IPS-18c (cell line): ENCODE data around the gene COPS2.
A peak's percentile ranks its signal among the peaks of the same experiment; 100 is the strongest.

ENCODE experiments used
- H3K4me3 ChIP-seq: 2 replicates; pipeline ENCODE4 v1.7.0; 2013; ENCODE audit warnings: low read depth, mild to moderate bottlenecking, low read length, moderate library complexity; ENCODE audit not compliant: insufficient read depth
- H3K9me3 ChIP-seq: one replicate; pipeline ENCODE4 v1.6.1; 2013; ENCODE audit warnings: mild to moderate bottlenecking, low read length, moderate library complexity; ENCODE audit not compliant: control insufficient read depth, insufficient read depth

The COPS2 gene

DNA sequence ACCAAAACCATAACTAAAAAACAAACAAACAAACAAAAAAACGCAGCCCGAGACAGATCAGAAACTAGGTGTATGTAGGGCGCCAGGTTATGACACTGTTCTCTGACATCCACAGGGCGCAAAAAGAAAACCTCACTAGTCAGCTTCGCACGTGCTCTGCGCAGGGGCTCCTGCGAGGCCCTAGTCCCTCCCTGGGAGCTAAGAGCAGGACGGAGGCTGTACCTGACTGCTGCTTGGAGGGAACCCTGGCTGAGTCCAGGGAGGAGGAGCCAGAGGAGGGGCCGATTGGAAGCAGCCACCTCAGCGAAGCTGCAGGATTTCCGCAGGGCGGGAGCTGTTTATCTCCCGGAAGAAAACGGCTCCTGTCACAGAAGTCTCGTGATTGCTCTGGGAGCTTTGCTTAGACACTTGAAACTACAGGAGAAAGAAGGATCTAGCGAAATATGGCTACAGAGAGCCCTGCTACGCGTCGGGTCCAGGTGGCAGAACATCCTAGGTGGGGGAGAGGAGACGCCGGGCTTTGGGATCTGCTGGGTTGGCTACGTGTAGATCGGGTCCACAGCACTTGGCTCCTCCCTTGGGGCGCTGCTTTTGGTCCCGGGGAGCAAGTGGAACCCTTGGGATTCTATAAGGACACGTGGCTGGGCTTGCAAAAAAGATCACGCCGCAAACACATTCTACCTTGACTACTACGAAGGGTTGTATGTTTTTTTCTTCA lies 14.6 kb upstream of the COPS2 start, which contains the start of gene GALK2:
Gene GALK2, plus strand, starts transcription at position 368 of the 718 bp plus-strand sequence. Its CDS starts 76 bp downstream, at position 444.
- Histone ChIP-seq H3K9me3 (no peaks in the 10 kb centered on the region), H3K4me3 (peak within 1 kb of the TSS; percentile 71)

DNA sequence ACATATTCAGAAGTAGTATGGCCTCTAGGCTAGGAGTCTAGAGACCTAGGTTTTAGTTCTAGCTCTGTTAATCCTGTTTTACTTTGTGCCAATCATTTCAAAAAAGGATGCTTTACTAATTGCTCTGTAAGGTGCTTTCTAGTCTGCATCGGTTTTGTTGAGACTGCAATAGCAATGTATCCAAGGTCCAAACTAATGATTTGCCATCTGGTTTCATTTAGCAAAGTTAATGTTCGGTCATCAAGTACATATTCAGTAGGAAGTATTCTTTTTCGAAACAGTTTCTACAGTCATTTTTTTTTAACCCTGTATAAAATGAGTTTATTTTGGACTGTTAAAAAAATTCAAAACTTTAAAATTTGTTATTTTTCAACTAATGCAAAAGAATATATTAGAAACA lies 12.6 kb upstream of the COPS2 start:
- Histone ChIP-seq H3K9me3 (no peaks in the 10 kb centered on the region), H3K4me3 (no peak overlapping the region)

DNA sequence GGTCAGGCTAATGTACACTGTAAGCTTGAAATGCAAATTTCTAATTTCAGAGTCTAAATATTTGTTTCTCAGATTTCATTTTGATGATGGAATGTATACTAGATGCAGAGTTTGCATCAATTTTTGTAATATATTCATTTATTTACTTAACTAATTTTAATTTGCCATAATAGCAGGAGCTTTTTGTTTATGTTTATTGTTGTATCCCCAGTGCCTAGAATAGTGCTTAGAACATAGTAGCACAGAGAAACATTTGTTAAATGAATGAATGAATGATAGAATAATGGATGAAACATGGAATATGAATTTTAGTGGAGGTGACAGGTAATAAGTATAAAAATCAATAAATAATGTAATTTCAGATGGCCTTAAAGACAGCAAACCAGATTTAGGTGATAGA lies 9.5 kb upstream of the COPS2 start:
- no peak overlapping the region for H3K4me3 ChIP-seq
- H3K9me3 ChIP-seq: no peaks in the 10 kb centered on the region

DNA sequence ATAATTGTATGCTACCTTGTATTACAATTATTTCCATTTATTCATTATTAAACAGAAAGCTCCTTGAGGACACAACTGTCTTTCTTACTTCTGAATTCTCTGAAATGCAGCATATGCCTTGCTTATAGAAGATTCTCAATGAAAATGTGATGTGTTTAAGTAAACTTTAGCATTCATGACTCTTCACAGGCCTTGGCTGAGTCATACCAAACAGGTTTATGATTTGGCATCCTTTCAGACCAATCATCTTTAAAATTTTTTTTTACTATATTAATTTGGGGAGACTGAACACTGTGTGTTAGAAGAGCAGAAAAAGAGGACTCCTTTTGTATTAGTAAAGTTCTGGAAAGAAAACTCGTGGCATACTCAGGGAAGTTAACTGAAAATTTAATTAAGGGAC lies 8.3 kb upstream of the COPS2 start:
- Histone ChIP-seq H3K9me3 (no peaks in the 10 kb centered on the region), H3K4me3 (no peak overlapping the region)

DNA sequence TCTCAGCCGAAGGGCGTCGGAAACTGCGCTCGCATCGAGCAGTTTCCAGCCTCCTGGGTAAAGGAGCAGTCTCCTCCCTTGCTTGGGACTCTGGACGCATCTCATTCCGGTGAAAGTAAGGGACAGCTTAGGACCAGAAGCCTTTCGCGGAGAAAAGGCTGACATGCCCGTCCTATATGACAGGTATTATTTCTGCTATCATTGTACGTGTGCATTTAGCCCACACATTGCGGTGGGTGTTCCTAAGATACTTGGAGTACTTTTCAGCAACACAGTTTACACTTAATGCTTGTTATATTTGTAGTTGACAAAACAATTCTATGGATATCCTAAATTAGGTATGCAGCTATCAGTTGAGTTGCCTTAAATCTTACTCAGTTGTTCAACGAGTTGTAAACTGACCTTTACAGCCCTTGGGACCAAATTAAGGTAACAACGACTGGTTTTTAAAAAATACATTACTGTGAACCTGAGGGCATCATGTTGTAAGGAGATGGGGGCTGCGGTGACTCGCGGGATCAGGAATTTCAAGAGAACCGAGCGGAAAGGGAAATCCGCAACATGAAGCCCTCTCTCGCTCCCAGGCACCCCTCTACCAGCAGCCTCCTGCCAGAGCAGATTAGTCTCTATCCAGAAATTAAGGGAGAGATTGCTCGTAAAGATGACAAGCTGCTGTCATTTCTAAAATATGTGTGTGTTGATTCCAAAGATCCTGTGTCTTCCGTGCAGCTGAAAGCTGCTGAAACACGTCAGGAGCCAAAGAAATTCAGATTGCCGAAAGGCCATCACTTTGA lies 632 bp upstream of the COPS2 start:
- Histone ChIP-seq H3K4me3 (peak overlapping the region; percentile 56), H3K9me3 (no peaks in the 10 kb centered on the region)

DNA sequence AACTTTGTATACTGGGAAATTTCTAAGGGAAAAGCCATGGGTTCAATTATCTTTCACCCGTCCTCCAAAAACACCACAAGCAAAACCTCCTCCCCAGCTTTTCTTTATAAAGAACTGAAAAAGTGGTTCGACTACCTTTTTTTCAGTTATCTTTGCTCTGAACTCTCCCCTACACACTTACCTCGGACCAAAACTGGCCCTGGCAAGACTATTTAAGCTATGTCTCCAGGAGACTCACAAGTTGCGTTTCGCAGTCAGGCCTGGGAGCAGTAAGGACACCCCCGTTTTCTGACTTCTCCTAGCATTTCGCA lies 645 bp downstream of the COPS2 start:
- no peaks in the 10 kb centered on the region for H3K9me3 ChIP-seq
- peak overlapping the region; percentile 83 for H3K4me3 ChIP-seq

DNA sequence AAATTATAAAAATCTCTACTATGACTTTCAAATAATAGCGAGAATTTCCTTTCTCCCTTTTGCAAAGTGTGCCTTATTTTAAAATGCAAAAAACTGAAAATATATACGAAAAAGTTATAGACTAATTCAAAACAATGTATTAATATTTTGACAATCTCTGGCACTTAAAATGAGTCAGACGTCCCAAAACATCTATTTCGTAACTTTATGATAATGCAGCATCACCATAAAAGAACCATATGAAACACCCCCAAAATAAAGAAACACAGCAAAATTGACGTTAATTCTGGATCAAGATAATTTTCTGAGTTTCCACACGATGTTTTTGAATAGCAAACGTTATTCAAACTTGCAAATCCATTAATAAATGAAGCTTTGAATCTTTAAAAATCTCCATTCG lies 1.0 kb downstream of the COPS2 start:
- Histone ChIP-seq H3K4me3 (peak overlapping the region; percentile 83), H3K9me3 (no peaks in the 10 kb centered on the region)

DNA sequence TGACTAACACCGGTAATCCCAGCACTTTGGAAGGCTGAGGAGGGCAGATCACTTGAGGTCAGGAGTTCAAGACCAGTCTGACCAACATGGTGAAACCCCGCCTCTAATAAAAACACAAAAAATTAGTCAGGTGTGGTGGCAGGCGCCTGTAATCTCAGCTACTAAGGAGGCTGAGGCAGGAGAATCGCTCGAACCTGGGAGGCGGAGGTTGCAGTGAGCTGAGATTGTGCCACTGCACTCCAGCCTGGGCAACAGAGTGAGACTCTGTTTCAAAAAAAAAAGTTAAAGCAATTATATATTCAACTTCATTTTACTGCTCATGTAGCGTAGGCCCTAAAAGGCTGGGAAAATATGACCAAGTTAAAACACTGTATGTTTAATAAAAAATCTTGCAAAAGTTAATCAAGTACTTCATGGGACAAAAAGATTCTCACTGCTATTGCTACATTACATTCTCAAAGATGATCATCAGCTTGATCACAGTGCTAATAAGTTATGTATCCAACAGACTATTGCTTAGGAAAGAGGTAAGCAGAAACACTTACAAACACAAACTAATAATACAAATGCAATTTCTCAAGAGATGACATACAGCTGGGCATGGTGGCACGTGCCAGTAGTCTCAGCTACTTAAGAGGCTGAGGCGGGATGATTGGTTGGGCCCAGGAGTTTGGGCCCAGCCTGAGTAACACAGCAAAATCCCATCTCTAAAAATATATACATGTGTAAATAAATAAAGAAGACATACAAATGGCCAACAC lies 2.7 kb downstream of the COPS2 start:
- no peak overlapping the region for H3K4me3 ChIP-seq
- no peaks in the 10 kb centered on the region for H3K9me3 ChIP-seq

DNA sequence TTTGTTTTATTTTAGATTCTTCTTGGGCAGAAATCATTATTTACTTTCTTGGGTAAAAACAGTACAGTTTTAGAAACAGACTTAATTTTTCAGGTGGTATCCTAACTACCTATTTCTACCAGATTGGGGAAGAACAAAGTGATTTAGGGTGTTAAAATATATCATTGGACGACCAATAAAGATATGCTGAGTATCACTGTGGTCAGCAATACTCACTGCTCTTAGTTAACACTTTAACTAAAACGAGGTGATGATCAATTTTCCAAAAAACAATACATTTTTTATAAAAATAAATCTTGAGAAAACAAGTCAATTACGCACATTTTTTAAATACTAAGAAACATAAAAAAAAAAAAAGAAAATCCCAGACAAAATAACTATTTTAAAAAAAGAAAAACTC lies 3.6 kb downstream of the COPS2 start:
- no peaks in the 10 kb centered on the region for H3K9me3 ChIP-seq
- no peak overlapping the region for H3K4me3 ChIP-seq

DNA sequence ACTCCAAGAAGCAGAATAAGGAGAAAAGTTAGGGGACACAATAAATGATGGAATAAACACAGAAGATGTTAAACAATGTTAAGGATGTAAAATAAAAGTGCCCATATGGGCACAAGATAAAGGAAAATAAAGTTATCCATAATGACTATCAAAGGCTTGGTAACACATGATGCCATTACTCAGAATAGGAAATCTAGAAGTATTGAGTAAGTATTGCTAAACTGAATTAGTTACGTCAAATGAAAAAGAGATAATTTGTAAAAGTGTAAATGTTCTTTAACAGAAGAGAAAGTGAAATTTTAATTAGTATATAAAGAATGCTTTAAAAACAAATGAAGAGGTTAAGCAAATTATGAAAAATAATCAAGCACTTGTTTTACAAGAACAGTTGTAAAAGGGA lies 6.7 kb downstream of the COPS2 start:
- Histone ChIP-seq H3K4me3 (no peak overlapping the region), H3K9me3 (no peaks in the 10 kb centered on the region)

DNA sequence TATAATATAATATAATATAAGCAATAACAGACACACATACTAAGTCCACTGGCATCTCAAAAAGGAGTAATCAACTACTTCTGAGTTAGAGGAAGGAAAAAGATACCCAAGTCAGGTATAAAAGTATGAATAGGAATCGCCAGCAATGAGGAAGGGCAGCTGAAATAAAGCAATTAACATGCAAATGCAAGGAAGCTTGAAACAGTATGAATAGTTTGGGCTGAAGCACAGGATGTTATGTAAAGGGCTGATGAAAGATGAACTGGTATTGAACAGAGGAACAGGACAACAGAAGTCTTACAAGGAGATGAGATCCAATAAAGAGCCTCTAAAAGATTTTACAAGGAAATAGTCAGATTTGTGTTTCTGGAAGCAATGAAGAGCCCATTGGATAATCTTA lies 7.1 kb downstream of the COPS2 start:
- no peak overlapping the region for H3K4me3 ChIP-seq
- no peaks in the 10 kb centered on the region for H3K9me3 ChIP-seq

DNA sequence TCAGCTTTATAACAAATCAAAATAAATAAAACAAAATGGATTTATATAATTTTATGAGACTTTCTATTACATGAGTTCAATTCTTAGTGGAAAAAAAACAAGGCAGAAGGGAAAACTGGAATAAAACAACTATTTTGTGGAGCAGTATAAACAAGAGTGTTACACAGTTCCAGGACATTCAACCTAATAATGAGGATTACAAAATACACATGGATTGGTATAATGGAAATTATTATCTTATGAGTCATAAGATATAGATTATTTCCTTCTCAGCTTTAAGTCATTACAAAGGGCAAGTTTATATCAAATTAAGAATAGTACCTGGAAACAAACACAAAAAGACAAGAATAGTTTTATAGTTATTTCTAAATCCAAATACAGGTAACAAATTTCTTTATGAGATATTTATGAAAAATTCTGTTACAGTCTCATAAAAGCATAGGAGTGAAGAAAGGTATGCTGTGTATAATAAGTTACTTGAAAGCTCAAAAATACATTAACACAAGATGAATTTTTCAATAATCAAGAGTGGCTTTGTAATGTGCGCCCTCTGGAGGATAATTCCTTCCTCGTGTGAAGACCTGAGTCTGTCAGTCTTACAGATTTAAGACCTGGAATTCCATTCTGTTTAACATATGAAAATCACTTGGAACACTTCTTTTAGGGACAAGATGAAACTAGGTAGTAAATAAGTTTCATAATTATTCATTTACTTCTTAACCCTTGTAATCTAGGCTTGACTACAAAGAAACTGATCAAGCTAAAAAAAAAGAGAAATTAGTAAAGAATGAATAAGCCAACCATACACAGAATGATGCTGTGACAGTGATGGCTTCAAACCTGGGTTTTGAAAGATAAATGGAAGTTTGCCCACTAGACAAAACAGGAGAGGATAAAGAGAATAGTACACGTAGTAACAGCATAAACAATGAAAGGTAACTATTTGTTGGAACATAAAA lies 9.5 kb downstream of the COPS2 start:
- Histone ChIP-seq H3K9me3 (no peaks in the 10 kb centered on the region), H3K4me3 (no peak overlapping the region)

DNA sequence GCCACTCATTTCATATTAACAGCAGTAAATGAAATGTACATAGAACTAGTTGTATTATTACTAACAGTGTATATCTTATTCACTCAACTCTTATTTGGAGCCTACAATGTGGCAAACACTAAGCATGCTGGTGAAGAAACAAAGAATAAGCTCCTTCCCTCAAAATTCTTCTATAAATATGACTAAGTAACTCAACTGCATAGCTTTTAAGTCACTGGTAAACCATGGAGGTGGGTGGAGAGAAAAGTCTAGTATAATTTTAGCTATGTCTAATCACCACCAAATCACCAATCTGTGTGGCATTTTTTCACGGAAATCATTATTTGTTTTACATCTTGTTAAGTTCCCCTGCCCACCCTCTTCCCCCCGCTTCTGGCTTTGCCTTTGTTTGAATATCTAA lies 17.5 kb downstream of the COPS2 start:
- H3K4me3 ChIP-seq: no peak overlapping the region
- H3K9me3 ChIP-seq: no peaks in the 10 kb centered on the region

DNA sequence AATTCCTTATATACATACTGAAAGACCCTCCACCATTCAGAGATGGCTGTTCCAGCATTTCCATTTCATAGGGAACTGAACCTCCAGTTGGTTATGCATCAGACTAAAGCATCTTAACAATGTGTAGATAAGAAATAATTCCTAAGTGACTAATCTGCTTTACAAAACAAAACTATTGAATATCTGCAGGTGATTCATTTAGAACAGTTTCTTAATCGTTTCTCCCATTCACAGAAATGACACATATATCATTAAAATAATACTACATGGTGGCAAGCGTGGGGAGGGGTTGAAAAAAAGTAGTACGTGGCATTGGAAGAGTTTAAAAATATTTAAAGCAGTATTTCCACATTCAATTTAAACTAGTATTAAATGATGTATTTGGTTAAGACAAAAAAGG lies 19.5 kb downstream of the COPS2 start:
- no peaks in the 10 kb centered on the region for H3K9me3 ChIP-seq
- no peak overlapping the region for H3K4me3 ChIP-seq

DNA sequence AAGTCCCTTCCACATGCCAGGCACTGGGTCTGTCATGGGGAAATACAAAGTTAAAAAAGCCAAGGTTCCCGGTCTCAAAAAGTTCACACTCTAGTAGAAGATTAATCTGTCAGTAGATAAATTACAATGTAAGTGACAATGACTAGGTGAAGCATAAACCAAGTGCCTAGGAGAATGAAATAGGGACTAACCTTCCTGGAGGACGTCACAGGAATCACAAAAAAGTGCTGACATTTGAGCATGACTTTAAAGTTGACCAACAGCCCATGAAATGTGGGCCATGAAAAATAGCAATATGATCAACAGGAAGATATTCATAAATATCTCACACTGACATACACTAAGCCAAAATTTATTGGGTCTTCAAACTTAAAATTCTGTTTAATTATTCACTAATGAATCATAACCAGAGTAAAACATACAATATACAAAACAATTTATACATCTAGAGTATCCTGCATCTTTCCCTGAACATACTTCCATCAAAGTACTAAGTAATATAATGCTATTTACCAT lies 20.0 kb downstream of the COPS2 start:
- H3K4me3 ChIP-seq: no peak overlapping the region

DNA sequence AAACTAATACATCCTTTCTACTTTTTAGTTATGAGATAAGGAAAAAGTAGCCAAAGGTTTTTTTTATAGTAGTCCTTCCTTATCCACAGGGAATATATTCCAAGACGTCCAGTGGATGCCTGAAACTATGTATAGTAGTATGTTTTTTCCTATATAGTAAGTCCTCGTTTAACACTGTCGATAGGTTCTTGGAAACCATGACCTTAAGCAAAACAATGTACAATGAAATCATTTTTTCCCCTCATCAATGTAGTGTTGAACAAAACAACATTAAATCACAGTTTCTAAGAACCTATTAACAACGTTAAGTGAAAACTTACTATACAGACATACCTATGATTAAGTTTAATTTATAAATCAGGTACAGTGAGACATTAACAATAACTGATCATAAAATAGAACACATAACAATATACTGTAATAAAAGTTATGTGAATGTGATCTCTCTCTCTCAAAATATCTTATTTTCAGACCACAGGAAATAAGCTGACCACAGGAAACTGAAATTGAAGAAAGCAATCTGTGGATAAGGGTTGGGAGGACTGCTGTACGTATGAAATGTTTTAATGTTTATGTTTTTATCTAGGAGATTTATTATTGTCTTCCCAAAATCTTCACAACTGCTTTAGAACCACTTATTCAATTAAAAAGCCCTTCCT lies 20.6 kb downstream of the COPS2 start:
- Histone ChIP-seq H3K4me3 (no peak overlapping the region), H3K9me3 (no peaks in the 10 kb centered on the region)

More for the DNA sequence above, 20.0 kb downstream of the COPS2 start:
- H3K9me3 ChIP-seq: no peaks in the 10 kb centered on the region
